CD14-positive monocyte (primary cell): ENCODE results near the gene GK. TPM values are rescaled to one million over a fixed set of nuclear protein-coding genes. Genes with fewer than 3 reads are reported as not detected.

Experiments
- DNase-seq, 3 donors: peaks; one replicate each; pipeline ENCODE4 v3.0.0-alpha.2; 2011 to 2022
- H2AFZ ChIP-seq: 2 replicates; pipeline ENCODE4 v1.6.0; 2012; ENCODE audit warnings: mild to moderate bottlenecking, low read depth, low read length, inconsistent platforms; ENCODE audit not compliant: insufficient read depth, poor library complexity, severe bottlenecking
- H3K27ac ChIP-seq, 2 donors: 1 replicate in 1 of 2; 2 replicates in 1 of 2; pipeline ENCODE4 v1.5.1; 2012 to 2013; ENCODE audit warnings: low read length in 2 of 2, control low read depth in 1 of 2, inconsistent platforms in 1 of 2, low read depth in 1 of 2, mild to moderate bottlenecking in 1 of 2
- H3K27me3 ChIP-seq, 2 donors: one replicate each; pipeline versions ENCODE4 v1.6.0 to v1.6.1; 2011 to 2013; ENCODE audit warnings: low read length in 2 of 2; ENCODE audit not compliant: control insufficient read depth in 2 of 2, insufficient read depth in 2 of 2
- H3K36me3 ChIP-seq, 2 donors: replicated peaks in 1 of 2; 1 replicate in 1 of 2; 2 replicates in 1 of 2; pipeline versions ENCODE4 v1.5.1 to v1.6.1; 2012 to 2013; ENCODE audit warnings: low read length in 2 of 2, control low read depth in 1 of 2, inconsistent platforms in 1 of 2, mild to moderate bottlenecking in 1 of 2; ENCODE audit not compliant: insufficient read depth in 2 of 2, control insufficient read depth in 1 of 2
- H3K4me1 ChIP-seq, 2 donors: 1 replicate in 1 of 2; 2 replicates in 1 of 2; pipeline versions ENCODE4 v1.5.1 to v1.6.1; 2012 to 2013; ENCODE audit warnings: low read length in 2 of 2, control low read depth in 1 of 2, inconsistent platforms in 1 of 2, mild to moderate bottlenecking in 1 of 2, moderate library complexity in 1 of 2; ENCODE audit not compliant: insufficient read depth in 2 of 2, control insufficient read depth in 1 of 2
- H3K4me2 ChIP-seq: replicated peaks from 2 replicates; pipeline ENCODE3; 2012; ENCODE audit warnings: low read length, moderate library complexity, mild to moderate bottlenecking; ENCODE audit not compliant: poor library complexity, severe bottlenecking; ENCODE audit errors: extremely low read depth
- H3K4me3 ChIP-seq, 3 experiments: fragments of 200-600 bp in 1 of 3; sonication (generic) in 1 of 3; replicated peaks in 1 of 3; 1 replicate in 2 of 3; 2 replicates in 1 of 3; pipeline ENCODE4 v1.5.1; 2011 to 2013; ENCODE audit warnings: low read length in 3 of 3, mild to moderate bottlenecking in 3 of 3, control low read depth in 2 of 3, low read depth in 2 of 3, inconsistent platforms in 1 of 3, moderate library complexity in 1 of 3
- H3K79me2 ChIP-seq: 2 replicates; pipeline ENCODE4 v1.6.0; 2012; ENCODE audit warnings: mild to moderate bottlenecking, control low read depth, inconsistent platforms, low read length, moderate library complexity; ENCODE audit not compliant: insufficient read depth
- H3K9ac ChIP-seq: 2 replicates; pipeline ENCODE4 v1.6.0; 2017; ENCODE audit warnings: low read length, mild to moderate bottlenecking; ENCODE audit not compliant: insufficient read depth, poor library complexity, severe bottlenecking
- H3K9me3 ChIP-seq, 2 donors: replicated peaks in 1 of 2; 1 replicate in 1 of 2; 2 replicates in 1 of 2; pipeline versions ENCODE4 v1.5.1 to v1.6.1; 2012 to 2013; ENCODE audit warnings: low read length in 2 of 2, control low read depth in 1 of 2; ENCODE audit not compliant: control insufficient read depth in 1 of 2, insufficient read depth in 1 of 2
- H4K20me1 ChIP-seq: 2 replicates; pipeline ENCODE4 v1.6.0; 2012; ENCODE audit warnings: mild to moderate bottlenecking, low read length, control low read depth, moderate library complexity; ENCODE audit not compliant: insufficient read depth
- H3K27ac Mint-ChIP-seq, 7 donors: one replicate each; pipeline ENCODE4 v1.8.0; 2020; ENCODE audit warnings: mild to moderate bottlenecking in 7 of 7, mixed read lengths in 7 of 7, moderate library complexity in 6 of 7, inconsistent platforms in 2 of 7
- H3K27me3 Mint-ChIP-seq, 3 donors: one replicate each; pipeline ENCODE4 v1.8.0; 2021 to 2022; ENCODE audit warnings: low read depth in 3 of 3, mild to moderate bottlenecking in 3 of 3, mixed read lengths in 3 of 3, moderate library complexity in 3 of 3, inconsistent platforms in 1 of 3
- H3K36me3 Mint-ChIP-seq, 2 donors: one replicate each; pipeline ENCODE4 v1.8.0; 2020; ENCODE audit warnings: mixed read lengths in 2 of 2, inconsistent platforms in 1 of 2, mild to moderate bottlenecking in 1 of 2
- H3K4me1 Mint-ChIP-seq: one replicate; pipeline ENCODE4 v1.8.0; 2020; ENCODE audit warnings: mild to moderate bottlenecking, mixed read lengths
- H3K4me3 Mint-ChIP-seq, 2 donors: one replicate each; pipeline ENCODE4 v1.8.0; 2020; ENCODE audit warnings: mild to moderate bottlenecking in 2 of 2, mixed read lengths in 2 of 2, moderate library complexity in 1 of 2
- H3K9me3 Mint-ChIP-seq, 7 donors: one replicate each; pipeline ENCODE4 v1.8.0; 2020 to 2022; ENCODE audit warnings: mixed read lengths in 7 of 7, mild to moderate bottlenecking in 6 of 7, moderate library complexity in 6 of 7, inconsistent platforms in 2 of 7
- WGBS: methylation state at CpG from one replicate; pipeline ENCODE4 v1.1.5; 2013; ENCODE audit warnings: missing lambda C conversion rate; ENCODE audit not compliant: insufficient coverage; 5-methylcytosine and 5-hydroxymethylcytosine counted together
- intact Hi-C, 2 donors: fragments of 100-400 bp; cut with micrococcal nuclease; formaldehyde crosslinking; loops; one replicate each; pipeline versions ENCODE4 v1.15.0 to v1.15.1; 2023
- polyA plus RNA-seq, 3 donors: library from polyadenylated mRNA; depleted of rRNA in 1 of 3; unstranded in 2 of 3; stranded (reverse) in 1 of 3; fragments of 300-500 nt in 2 of 3; fragments of >200 nt in 1 of 3; fragmentation: Illumina TruSeq in 2 of 3; gene quantifications; 1 replicate in 2 of 3; 2 replicates in 1 of 3; pipeline ENCODE4 v1.2.3, GENCODE V29; 2012 to 2021
- TF ChIP-seq, protein P1 (sequence below): fragments of 200-600 bp; IDR thresholded peaks from one replicate; pipeline ENCODE4 v1.8.0; 2022; ENCODE audit warnings: antibody characterized with exemption, mild to moderate bottlenecking

GK gene
- polyA plus RNA-seq, 3 donors: 21.2 to 51.9 (median 41.0) TPM

DNA sequence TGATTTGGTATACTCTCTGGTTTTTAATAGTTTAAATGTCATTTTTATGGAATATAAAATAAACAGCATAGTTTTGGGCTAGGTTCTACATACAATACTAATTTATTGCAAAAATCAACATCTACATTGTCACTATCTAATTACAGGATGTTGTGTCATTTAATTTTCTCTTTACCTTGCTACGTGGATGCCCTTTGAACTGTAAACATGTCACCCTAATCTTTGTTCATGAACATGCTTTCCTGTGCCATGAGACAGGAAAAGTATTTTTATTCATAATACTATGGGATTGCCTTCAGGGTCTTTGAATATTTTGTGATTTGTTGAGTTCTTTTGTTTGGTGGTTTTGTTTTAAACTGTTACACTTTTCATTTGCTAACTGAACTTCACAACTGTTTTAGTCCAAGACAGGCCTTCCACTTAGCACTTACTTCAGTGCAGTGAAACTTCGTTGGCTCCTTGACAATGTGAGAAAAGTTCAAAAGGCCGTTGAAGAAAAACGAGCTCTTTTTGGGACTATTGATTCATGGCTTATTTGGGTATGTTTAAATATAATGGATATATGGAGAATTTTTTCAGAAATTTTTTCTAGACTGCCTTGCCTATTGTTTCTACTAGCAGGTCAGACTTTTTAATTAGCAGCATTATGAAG is 40.9 kb downstream of the GK start:
- WGBS: no CpG with 5 or more reads among the region's 4 CpGs
- H3K9me3 Mint-ChIP-seq: peaks cover 0 to 2% (median 0%) of the 10 kb centered on the region in 7 donors

DNA sequence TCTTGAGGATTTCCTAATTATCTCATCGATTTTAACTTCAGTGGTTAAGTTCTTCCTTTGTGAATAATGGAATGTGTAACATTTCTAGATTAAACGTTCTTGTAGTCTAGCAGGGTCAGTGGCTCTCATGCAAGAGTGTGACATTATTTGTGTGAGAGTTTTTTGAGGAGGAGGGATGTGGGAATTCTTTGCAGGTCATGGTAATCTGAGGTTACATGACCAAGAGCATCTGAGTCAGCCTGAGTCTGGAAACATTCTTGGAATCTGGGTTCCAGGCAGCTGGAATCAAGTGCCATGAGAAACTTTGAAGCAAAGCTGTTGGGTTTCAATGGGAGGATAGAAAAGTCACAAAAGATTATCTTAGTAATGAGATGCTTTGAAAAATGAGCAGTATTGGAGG is 49.5 kb downstream of the GK start:
- peaks cover 0 to 16% of the 10 kb centered on the region in 2 donors for H3K27me3 ChIP-seq
- no peaks in the 10 kb centered on the region for H3K9me3 ChIP-seq
- Mint-ChIP-seq H3K4me1 (no peaks in the 10 kb centered on the region), H3K9me3 (peaks cover 0 to 1% (median 0%) of the 10 kb centered on the region in 7 donors), H3K4me3 (no peak overlapping the region), H3K27me3 (peaks cover 0 to 22% (median 0%) of the 10 kb centered on the region in 3 donors), H3K27ac (no peak overlapping the region), H3K36me3 (peaks cover 19 to 35% of the 10 kb centered on the region in 2 donors)
- H4K20me1 ChIP-seq: no peaks in the 10 kb centered on the region
- no peaks in the 10 kb centered on the region for H3K79me2 ChIP-seq
- TF ChIP-seq, protein P1, sequence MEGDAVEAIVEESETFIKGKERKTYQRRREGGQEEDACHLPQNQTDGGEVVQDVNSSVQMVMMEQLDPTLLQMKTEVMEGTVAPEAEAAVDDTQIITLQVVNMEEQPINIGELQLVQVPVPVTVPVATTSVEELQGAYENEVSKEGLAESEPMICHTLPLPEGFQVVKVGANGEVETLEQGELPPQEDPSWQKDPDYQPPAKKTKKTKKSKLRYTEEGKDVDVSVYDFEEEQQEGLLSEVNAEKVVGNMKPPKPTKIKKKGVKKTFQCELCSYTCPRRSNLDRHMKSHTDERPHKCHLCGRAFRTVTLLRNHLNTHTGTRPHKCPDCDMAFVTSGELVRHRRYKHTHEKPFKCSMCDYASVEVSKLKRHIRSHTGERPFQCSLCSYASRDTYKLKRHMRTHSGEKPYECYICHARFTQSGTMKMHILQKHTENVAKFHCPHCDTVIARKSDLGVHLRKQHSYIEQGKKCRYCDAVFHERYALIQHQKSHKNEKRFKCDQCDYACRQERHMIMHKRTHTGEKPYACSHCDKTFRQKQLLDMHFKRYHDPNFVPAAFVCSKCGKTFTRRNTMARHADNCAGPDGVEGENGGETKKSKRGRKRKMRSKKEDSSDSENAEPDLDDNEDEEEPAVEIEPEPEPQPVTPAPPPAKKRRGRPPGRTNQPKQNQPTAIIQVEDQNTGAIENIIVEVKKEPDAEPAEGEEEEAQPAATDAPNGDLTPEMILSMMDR: no peak
- no peak overlapping the region for H3K4me3 ChIP-seq
- H3K27ac ChIP-seq: no peak overlapping the region
- no peaks in the 10 kb centered on the region for H3K4me1 ChIP-seq
- no peak for DNase-seq
- intact Hi-C loops: loop anchor here in 1 of 2 donors (10.0 kb wide), 1 partner anchor 58 kb away; no protein-coding TSS in a partner anchor
- H3K36me3 ChIP-seq: peaks cover 5% of the 10 kb centered on the region in 2 donors
- no peak overlapping the region for H3K4me2 ChIP-seq
- H3K9ac ChIP-seq: no peak overlapping the region
- no peak overlapping the region for H2AFZ ChIP-seq
- WGBS: 100% methylated on average over 1 of the region's 2 CpGs

More for the DNA sequence above, 40.9 kb downstream of the GK start:
- H3K27me3 Mint-ChIP-seq: peaks cover 0 to 27% (median 0%) of the 10 kb centered on the region in 3 donors
- no peak overlapping the region for H3K4me3 Mint-ChIP-seq
- Histone ChIP-seq H3K4me1 (no peaks in the 10 kb centered on the region), H3K9ac (no peak overlapping the region), H3K79me2 (no peaks in the 10 kb centered on the region), H3K4me2 (no peak overlapping the region), H3K27ac (no peak overlapping the region), H3K27me3 (peaks cover 0 to 21% of the 10 kb centered on the region in 2 donors), H3K9me3 (no peaks in the 10 kb centered on the region), H4K20me1 (no peaks in the 10 kb centered on the region), H3K36me3 (peaks cover 15 to 47% of the 10 kb centered on the region in 2 donors), H2AFZ (no peak overlapping the region), H3K4me3 (no peak overlapping the region)
- peaks cover 5% of the 10 kb centered on the region for H3K4me1 Mint-ChIP-seq
- peak overlapping the region in 1 of 7 donors; percentile 42 for H3K27ac Mint-ChIP-seq
- peaks cover 35 to 49% of the 10 kb centered on the region in 2 donors for H3K36me3 Mint-ChIP-seq
- intact Hi-C loops: no loop called here
- TF ChIP-seq, protein P1: no peak
- no peak for DNase-seq
